Activated naive CD4-positive, alpha-beta T cell treated with anti-CD3 and anti-CD28 coated beads, Interleukin-2, amount 10 ng/mL, durations not matched to agents 7 days and 5 days (primary cell): Measurements from ENCODE around the gene TP53RK.

ENCODE experiments used
- CTCF ChIA-PET: fragments of 350-600 bp; sonication (Branson Sonifier 250); formaldehyde crosslinking; loops from one replicate; lab custom pipeline; 2021; ENCODE audit warnings: antibody characterized with exemption; lab: Charles Lee
- DNase-seq: peaks from one replicate; pipeline ENCODE4 v3.0.0-alpha.2; 2020
- H3K27ac Mint-ChIP-seq: one replicate; pipeline ENCODE4 v1.8.0; 2021; ENCODE audit warnings: mild to moderate bottlenecking, moderate library complexity, mixed read lengths
- H3K27me3 Mint-ChIP-seq: one replicate; pipeline ENCODE4 v1.8.0; 2021; ENCODE audit warnings: mild to moderate bottlenecking, mixed read lengths
- H3K36me3 Mint-ChIP-seq: one replicate; pipeline ENCODE4 v1.8.0; 2021; ENCODE audit warnings: mixed read lengths
- H3K4me1 Mint-ChIP-seq: one replicate; pipeline ENCODE4 v1.8.0; 2021; ENCODE audit warnings: mixed read lengths
- H3K4me3 Mint-ChIP-seq: one replicate; pipeline ENCODE4 v1.8.0; 2021; ENCODE audit warnings: mild to moderate bottlenecking, moderate library complexity, mixed read lengths
- H3K9me3 Mint-ChIP-seq: one replicate; pipeline ENCODE4 v1.8.0; 2021; ENCODE audit warnings: mixed read lengths

Gene TP53RK

DNA sequence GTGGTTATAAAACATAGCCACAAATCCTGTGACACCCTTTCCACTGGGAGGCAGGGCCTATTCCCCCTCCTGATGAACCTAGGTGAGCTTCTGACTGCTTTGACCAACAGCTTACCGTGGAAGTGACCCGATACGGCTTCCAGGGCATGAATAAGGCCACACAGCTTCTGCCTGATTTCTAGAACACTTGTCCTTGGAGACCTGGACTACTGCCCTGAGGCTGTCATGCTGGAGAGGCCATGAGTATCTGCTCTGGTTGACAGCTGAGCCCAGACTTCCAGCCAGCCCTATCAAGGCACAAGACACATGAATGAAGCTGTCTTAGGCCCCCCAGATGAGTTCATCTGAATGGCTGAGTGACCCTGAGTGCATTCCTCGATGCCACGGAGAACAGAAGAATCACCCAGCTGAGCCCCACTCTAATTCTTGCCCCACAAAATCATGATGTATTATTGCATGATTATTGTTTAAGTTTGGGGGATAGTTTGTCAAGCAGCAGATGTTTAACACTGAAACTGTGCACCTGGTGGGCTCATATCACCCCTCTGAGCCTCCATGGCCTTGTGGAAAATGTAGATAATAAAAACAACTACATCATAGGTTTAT, 16.6 kb downstream of the TP53RK start:
- Mint-ChIP-seq H3K4me1 (no peaks in the 10 kb centered on the region), H3K36me3 (no peaks in the 10 kb centered on the region), H3K9me3 (peaks cover 11% of the 10 kb centered on the region), H3K4me3 (no peak overlapping the region), H3K27ac (no peak overlapping the region), H3K27me3 (peaks cover 7% of the 10 kb centered on the region)
- CTCF ChIA-PET = no interaction called here
- no peak for DNase-seq

DNA sequence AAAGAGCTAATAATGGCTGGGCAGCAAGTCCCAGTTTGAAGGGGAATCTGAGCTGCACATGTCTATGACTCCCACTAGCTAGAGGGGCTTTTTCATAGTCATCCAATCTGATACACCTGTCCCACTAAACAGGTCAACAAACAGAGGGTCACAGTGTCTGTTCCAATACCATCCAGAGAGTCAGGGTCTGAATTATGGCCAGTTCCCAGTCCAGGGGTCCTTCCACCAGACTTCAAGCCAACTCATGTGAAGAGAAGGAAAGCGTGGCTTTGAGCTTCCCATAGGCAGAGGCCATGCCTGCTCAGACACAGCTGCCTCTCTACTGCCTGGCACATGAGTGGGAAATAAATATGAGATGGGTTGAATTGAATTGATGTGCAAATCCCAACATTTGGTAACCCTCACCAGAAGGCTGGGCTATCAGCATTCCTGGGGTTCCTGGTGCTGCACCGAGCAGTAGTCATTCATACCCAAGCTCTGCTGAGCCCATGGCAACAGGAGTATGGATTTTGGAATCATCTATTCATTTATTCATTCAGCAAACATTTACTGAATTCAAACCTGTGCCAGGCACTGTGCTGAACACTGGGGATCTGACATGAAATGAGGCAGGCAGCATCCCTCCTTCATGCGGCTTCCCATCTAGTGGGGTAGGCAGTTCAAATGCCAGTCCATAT, 17.2 kb downstream of the TP53RK start:
- DNase-seq = no peak
- Mint-ChIP-seq H3K4me3 (no peak overlapping the region), H3K36me3 (no peaks in the 10 kb centered on the region), H3K9me3 (peaks cover 11% of the 10 kb centered on the region), H3K4me1 (no peaks in the 10 kb centered on the region), H3K27ac (no peak overlapping the region), H3K27me3 (peaks cover 7% of the 10 kb centered on the region)
- CTCF ChIA-PET = no interaction called here

DNA sequence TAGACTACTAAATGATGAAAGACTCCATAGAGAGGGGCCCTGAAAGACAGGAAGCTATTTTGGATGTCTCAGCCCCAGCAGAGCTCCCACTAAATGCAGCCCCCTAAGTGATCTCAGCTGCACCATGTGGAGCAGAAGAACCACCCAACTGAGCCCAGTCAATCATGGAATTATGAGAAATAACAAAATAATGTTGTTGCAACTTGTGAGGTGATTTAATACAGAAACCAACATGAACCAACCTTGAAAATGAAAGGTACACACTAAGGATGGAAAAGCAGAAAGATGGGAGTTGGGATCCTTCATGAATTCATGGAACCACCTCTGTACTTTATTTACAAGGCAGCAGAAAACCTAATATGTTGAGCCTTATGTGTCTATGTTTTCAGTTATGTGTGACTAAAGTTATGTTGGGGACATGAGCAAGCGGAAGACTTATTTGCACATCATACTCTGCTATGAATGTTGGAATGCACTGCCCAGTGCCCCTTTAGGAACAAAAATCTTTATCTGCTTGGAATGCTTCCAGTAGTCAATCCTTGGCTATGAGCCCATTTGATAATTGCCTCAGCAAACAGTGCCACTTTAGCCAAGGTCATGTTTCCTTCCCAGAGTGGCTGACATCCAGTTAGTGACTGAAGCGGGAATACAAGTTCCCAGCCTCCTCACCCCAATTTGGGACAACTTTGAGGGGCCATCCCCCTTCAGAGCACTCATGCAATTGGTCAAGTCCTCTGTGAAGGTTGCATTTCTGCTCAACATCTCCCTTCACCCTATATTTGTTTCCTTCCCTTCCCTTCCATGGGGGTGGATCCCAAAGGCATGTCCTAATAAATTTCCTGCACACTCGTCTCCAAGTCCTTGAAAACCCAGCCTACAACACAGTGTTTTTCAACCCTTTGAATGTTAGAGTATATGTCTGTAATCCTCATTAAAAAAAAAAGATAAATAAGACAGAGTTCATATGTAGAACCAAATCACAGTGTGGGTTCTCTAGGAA, 18.4 kb downstream of the TP53RK start:
- no peak overlapping the region for H3K4me3 Mint-ChIP-seq
- H3K27me3 Mint-ChIP-seq = peaks cover 7% of the 10 kb centered on the region
- no peaks in the 10 kb centered on the region for H3K4me1 Mint-ChIP-seq
- DNase-seq = no peak
- CTCF ChIA-PET = no interaction called here
- H3K36me3 Mint-ChIP-seq = no peaks in the 10 kb centered on the region
- peaks cover 11% of the 10 kb centered on the region for H3K9me3 Mint-ChIP-seq
- H3K27ac Mint-ChIP-seq = no peak overlapping the region

DNA sequence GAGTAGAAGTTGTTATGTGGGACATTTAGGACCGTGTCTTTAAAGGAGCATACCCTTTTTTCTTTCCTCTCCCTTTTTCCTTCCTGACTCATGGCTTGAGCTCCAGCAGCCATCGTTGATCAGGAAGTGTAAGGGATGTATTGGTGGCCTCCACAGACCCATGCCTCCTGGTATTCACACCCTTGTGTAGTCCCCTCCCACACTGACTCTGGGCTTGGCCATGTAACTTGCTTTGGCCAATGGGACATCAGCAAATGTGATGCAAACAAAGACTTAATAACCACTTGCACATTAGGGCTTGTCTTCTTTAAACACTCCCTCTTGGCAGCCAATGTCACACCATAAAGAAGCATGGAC, 19.0 kb downstream of the TP53RK start:
- no peak overlapping the region for H3K4me3 Mint-ChIP-seq
- peaks cover 7% of the 10 kb centered on the region for H3K27me3 Mint-ChIP-seq
- no peak overlapping the region for H3K27ac Mint-ChIP-seq
- H3K9me3 Mint-ChIP-seq = peaks cover 11% of the 10 kb centered on the region
- H3K4me1 Mint-ChIP-seq = no peaks in the 10 kb centered on the region
- CTCF ChIA-PET = no interaction called here
- H3K36me3 Mint-ChIP-seq = no peaks in the 10 kb centered on the region
- no peak for DNase-seq

DNA sequence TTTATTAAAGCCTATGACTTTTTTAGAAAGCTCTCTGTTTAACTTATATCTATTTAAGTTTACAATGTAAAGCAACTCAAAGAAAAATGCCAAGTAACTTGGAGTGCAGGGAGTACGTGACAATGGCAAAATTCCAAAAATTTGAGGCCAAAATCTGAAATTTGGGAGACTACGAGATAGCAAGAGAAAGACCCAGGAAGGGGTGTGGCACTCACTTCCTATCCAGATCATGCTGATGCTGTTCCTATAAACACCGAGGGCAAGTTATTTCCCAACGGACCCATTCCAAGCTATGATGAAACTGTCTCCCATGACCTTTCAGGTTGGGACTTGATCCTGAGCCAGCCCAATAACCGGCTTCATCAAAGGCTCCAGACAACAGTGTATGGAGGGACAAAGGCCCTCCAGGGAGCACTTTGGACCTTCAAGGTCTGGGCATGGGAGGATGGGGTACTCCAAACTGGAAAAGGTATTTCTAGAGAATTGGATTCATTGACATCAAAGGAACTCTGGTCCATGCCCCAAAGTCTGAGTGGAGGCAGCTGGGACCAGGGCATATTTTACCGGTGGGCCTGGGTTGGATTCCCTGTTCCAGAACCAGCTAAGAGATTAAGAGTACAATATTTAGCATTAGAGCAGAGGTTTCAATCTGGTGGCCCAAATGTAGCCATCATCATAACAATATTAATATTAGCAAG, 22.3 kb downstream of the TP53RK start:
- no peaks in the 10 kb centered on the region for H3K36me3 Mint-ChIP-seq
- H3K27me3 Mint-ChIP-seq = no peaks in the 10 kb centered on the region
- DNase-seq = no peak
- H3K4me1 Mint-ChIP-seq = no peaks in the 10 kb centered on the region
- H3K27ac Mint-ChIP-seq = no peak overlapping the region
- H3K9me3 Mint-ChIP-seq = peaks cover 11% of the 10 kb centered on the region
- CTCF ChIA-PET = no interaction called here
- no peak overlapping the region for H3K4me3 Mint-ChIP-seq

DNA sequence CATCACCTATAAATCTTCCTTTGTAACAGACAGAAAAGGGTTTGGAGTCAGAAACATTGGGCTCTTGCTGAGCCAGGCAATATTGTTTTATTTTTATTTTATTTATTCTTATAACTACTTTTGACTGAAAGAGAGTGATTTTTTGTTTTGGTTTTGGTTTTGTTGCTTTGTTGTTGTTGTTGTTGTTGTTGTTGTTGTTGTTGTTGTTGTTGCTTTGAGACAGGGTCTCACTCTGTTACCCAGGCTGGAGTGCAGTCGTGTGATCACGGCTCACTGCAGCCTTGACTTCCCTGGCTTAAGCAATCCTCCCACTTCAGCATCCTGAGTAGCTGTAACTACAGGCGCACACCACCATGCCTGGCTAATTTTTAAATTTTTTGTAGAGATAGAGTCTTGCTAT, 22.9 kb downstream of the TP53RK start:
- no peak overlapping the region for H3K4me3 Mint-ChIP-seq
- H3K9me3 Mint-ChIP-seq = peaks cover 9% of the 10 kb centered on the region
- no peak for DNase-seq
- no peak overlapping the region for H3K27ac Mint-ChIP-seq
- H3K36me3 Mint-ChIP-seq = no peaks in the 10 kb centered on the region
- H3K27me3 Mint-ChIP-seq = no peaks in the 10 kb centered on the region
- H3K4me1 Mint-ChIP-seq = no peaks in the 10 kb centered on the region
- CTCF ChIA-PET = no interaction called here

DNA sequence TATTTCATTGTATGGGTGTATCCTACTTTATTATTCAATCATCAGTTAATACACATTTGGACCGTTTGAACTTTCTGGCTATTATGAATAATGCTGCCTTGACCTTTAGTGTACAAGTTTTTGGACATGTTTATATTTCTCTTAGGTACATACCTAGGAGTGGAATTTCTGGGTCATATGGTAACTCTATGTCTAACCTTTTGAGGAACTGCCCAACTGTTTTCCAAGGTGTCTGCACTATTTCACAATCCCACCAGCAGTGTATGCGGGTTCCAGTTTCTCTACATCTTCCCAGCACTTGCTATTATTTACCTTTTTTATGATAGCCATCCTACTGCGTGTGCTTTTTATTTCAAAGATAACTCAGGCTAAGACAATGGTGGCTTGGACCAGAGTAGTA, 23.6 kb downstream of the TP53RK start:
- Mint-ChIP-seq H3K36me3 (no peaks in the 10 kb centered on the region), H3K4me3 (no peak overlapping the region), H3K9me3 (peaks cover 6% of the 10 kb centered on the region), H3K4me1 (no peaks in the 10 kb centered on the region), H3K27ac (no peak overlapping the region), H3K27me3 (no peaks in the 10 kb centered on the region)
- CTCF ChIA-PET = no interaction called here
- no peak for DNase-seq

DNA sequence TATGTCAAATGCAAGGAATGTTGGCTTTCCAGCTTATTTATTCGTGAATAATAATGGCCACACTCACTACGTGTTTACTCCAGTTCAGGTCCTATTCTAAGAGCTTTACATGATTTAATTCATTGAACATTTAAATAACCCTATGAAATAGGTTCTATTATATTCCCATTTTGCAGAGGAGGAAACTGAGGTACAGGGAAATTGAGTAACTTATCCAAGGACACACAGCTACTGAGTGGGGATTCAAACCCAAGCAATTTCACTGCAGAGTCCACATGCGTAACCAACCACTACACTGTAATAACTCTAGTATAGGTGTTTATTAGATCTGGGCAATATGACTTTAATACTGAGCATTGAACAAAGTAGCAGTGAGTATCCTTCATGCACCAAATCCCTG, 25.7 kb downstream of the TP53RK start:
- Mint-ChIP-seq H3K4me1 (no peaks in the 10 kb centered on the region), H3K27me3 (no peaks in the 10 kb centered on the region), H3K4me3 (no peak overlapping the region), H3K36me3 (no peaks in the 10 kb centered on the region), H3K9me3 (peaks cover 2% of the 10 kb centered on the region), H3K27ac (no peak overlapping the region)
- DNase-seq = no peak
- CTCF ChIA-PET = no interaction called here

DNA sequence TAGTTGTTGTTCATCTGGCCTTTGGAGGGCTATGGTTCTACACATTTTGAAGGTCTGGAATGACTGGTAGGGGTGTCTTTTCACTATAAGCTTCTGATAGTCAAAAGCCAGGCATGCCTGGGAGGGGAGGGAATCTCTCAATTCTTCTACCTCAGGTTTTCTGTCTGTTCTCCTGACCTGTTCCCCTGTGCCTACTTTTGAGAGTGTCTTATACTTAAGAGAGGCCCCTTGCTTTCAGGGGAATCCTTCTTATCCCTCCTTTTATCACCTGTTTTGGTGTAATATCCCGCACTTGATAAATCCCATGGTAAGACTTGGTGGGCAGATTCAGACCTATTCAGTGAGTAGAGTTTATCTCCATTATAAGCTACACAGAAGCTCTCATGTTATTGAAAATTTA, 27.6 kb downstream of the TP53RK start:
- Mint-ChIP-seq H3K9me3 (no peaks in the 10 kb centered on the region), H3K27ac (no peak overlapping the region), H3K4me1 (no peaks in the 10 kb centered on the region), H3K27me3 (peaks cover 4% of the 10 kb centered on the region), H3K4me3 (no peak overlapping the region), H3K36me3 (no peaks in the 10 kb centered on the region)
- DNase-seq = no peak
- CTCF ChIA-PET = interaction anchor here (1.0 kb wide), 1 partner anchor 19 kb away, joined by 3 read pairs; no protein-coding TSS in a partner anchor

DNA sequence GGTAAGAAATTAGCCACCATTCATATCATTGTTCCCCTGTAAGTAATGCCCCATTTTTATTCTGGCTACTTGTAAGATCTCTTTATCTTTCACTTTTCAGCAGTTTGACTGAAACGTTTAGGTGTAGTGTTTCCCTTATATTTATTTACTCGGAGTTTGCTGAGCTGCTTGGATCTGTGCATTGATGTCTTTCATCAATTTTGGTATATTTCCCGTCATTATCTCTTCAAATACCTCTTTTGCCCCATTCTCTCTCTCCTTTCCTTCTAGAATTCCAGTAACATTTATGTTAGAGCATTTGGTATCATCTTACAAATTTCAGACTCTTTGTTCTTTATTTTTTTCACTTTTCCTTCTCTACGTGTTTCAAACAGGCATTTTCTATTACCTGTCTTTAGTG, 28.8 kb downstream of the TP53RK start:
- no peaks in the 10 kb centered on the region for H3K9me3 Mint-ChIP-seq
- no peaks in the 10 kb centered on the region for H3K4me1 Mint-ChIP-seq
- H3K27me3 Mint-ChIP-seq = peaks cover 4% of the 10 kb centered on the region
- H3K36me3 Mint-ChIP-seq = no peaks in the 10 kb centered on the region
- no peak for DNase-seq
- no peak overlapping the region for H3K27ac Mint-ChIP-seq
- CTCF ChIA-PET = no interaction called here
- H3K4me3 Mint-ChIP-seq = no peak overlapping the region

DNA sequence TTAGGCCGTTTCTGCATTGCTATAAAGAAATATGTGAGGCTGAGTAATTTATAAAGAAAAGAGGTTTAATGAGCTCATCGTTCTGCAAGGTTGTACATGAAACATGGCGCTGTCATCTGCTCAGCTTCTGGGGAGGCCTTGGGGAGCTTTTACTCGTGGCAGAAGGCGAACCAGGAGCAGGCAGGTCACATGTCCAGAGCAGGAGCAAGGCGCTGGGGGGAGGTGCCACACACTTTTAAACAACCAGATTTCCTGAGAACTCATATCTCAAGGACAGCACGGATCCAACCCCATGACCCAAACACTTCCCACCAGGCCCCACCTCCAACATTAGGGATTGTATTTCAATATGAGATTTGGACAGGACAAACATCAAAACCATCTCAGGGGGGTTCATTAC, 31.6 kb downstream of the TP53RK start:
- Mint-ChIP-seq H3K4me3 (no peak overlapping the region), H3K27ac (no peak overlapping the region), H3K9me3 (no peaks in the 10 kb centered on the region), H3K36me3 (no peaks in the 10 kb centered on the region), H3K4me1 (no peaks in the 10 kb centered on the region), H3K27me3 (peaks cover 8% of the 10 kb centered on the region)
- no peak for DNase-seq
- CTCF ChIA-PET = interaction anchor here (1.8 kb wide), 1 partner anchor 8 kb away, joined by 4 read pairs; no protein-coding TSS in a partner anchor

DNA sequence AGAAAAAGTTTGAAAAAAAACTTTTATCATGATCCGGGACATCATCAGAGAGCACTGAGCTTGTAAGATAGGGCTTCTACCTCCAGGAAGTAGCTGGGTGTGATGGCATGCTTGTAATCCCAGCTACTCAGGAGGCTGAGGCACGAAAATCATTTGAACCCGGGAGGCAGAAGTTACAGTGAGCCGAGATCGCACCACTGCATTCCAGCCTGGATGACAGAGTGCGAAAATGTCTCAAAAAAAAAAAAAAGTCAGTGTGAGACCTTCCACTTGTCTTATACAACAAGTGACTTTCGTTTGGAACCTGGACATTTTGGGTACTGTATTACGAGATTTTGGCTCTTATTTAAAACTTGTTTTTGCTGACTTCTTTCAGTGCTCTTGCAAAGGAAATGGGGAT, 32.1 kb downstream of the TP53RK start:
- CTCF ChIA-PET = no interaction called here
- Mint-ChIP-seq H3K4me1 (no peaks in the 10 kb centered on the region), H3K9me3 (no peaks in the 10 kb centered on the region), H3K27ac (no peak overlapping the region), H3K27me3 (peaks cover 12% of the 10 kb centered on the region), H3K4me3 (no peak overlapping the region), H3K36me3 (no peaks in the 10 kb centered on the region)
- no peak for DNase-seq

DNA sequence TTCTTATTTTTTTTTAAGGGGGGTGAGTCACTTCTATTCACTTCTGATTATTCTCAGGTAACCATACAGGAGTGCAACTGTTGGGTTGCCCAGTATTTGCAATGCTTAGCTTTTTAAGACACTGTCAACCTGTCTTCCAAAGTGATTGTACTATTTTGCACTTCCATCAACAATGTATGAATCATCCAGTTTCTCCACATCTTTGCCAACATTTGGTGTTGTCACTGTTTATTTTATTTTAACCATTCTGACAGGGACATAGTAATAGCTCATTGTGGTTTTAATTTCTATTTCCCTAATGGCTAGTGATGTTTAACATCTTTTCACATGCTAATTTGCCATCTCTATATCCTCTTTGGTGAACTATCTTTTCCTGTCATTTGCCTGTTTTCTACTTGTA, 36.5 kb downstream of the TP53RK start:
- Mint-ChIP-seq H3K27me3 (peaks cover 44% of the 10 kb centered on the region), H3K36me3 (no peaks in the 10 kb centered on the region), H3K27ac (no peak overlapping the region), H3K4me1 (peaks cover 2% of the 10 kb centered on the region), H3K4me3 (no peak overlapping the region), H3K9me3 (no peaks in the 10 kb centered on the region)
- CTCF ChIA-PET = interaction anchor here (0.8 to 1.4 kb wide), 2 partner anchors 109 to 168 kb away, joined by 3 to 4 read pairs; no protein-coding TSS in a partner anchor
- no peak for DNase-seq
